Spinal cord (tissue), 10 donors: ENCODE measurements around the gene SLC35G6. TPM values are rescaled to one million over a fixed set of nuclear protein-coding genes. Genes with fewer than 3 reads are reported as not detected.
A peak's percentile ranks its signal among the peaks of the same experiment; 100 is the strongest.

Source experiments
- DNase-seq, 6 donors: peaks; one replicate each; pipeline versions ENCODE4 v3.0.0 to v3.0.0-alpha.2; 2013 to 2015; ENCODE audit warnings: low spot score in 6 of 6, low read depth in 4 of 6
- H3K27ac ChIP-seq: one replicate; pipeline ENCODE4 v1.5.1; 2013; ENCODE audit warnings: low read depth, low read length, control low read depth
- H3K27me3 ChIP-seq: one replicate; pipeline ENCODE4 v1.6.1; 2013; ENCODE audit warnings: low read length; ENCODE audit not compliant: control insufficient read depth, insufficient read depth
- H3K36me3 ChIP-seq: one replicate; pipeline ENCODE4 v1.6.1; 2013; ENCODE audit warnings: low read length; ENCODE audit not compliant: control insufficient read depth, insufficient read depth
- H3K4me1 ChIP-seq: one replicate; pipeline ENCODE4 v1.6.1; 2013; ENCODE audit warnings: low read length; ENCODE audit not compliant: control insufficient read depth, insufficient read depth
- H3K4me3 ChIP-seq: one replicate; pipeline ENCODE4 v1.5.1; 2013; ENCODE audit warnings: low read depth, low read length, control low read depth
- H3K9me3 ChIP-seq: one replicate; pipeline ENCODE4 v1.6.1; 2013; ENCODE audit warnings: low read length; ENCODE audit not compliant: control insufficient read depth, insufficient read depth
- WGBS: methylation state at CpG from one replicate; pipeline ENCODE4 v1.1.5; 2013; ENCODE audit warnings: missing lambda C conversion rate; ENCODE audit not compliant: insufficient coverage; 5-methylcytosine and 5-hydroxymethylcytosine counted together
- polyA plus RNA-seq, 2 donors: library from polyadenylated mRNA; unstranded; fragments of 120-200 nt; gene quantifications; one replicate each; pipeline ENCODE4 v1.2.1, GENCODE V29; 2013; ENCODE audit not compliant: insufficient read length in 2 of 2
- total RNA-seq, 2 donors: library from RNA; depleted of rRNA in 1 of 2; stranded (reverse); fragments of 120-200 nt in 1 of 2; fragments of >200 nt in 1 of 2; gene quantifications; one replicate each; pipeline versions ENCODE4 v1.2.3 to v1.2.4, GENCODE V29; 2013 to 2014
- donor health status: healthy.

The SLC35G6 gene
- total and polyA plus RNA-seq, 4 donors, result 0.40 to 1.4 TPM; not detected in 2

DNA sequence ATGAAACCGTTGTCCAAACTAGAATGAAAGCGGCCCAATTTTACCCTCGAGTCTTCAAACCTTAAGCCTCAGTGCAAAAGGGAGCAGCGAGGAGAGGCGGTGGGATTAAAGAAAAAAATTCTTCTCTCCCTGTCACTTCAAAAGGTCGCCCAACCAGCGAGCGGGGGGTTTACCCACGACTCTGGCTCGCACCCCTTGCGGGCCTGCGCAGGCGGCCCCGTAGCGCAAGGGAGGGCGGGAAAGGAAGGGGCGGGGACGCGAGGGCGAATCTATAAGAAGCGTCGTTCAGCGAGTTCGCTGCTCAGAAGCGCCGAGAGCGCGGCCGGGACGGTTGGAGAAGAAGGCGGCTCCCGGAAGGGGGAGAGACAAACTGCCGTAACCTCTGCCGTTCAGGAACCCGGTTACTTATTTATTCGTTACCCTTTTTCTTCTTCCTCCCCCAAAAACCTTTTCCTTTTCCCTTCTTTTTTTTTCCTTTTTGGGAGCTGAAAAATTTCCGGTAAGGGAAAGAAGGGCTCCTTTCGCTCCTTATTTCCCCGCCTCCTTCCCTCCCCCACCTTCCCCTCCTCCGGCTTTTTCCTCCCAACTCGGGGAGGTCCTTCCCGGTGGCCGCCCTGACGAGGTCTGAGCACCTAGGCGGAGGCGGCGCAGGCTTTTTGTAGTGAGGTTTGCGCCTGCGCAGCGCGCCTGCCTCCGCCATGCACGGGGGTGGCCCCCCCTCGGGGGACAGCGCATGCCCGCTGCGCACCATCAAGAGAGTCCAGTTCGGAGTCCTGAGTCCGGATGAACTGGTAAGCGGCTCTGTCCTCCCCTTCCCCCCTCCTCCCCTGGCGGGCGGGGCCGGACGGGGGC, 3.0 kb downstream of the SLC35G6 start, which contains the start of gene POLR2A:
Gene POLR2A, plus strand, starts transcription at position 300 of the 852 bp plus-strand sequence.
- under 1% methylated on average over 51 of the region's 64 CpGs for WGBS
- H3K27me3 ChIP-seq, result no peaks in the 10 kb centered on the region
- peak; percentile 95 to 99 (median 98) for DNase-seq
- peaks cover 59% of the 10 kb centered on the region for H3K4me1 ChIP-seq
- H3K9me3 ChIP-seq, result no peaks in the 10 kb centered on the region
- peak within 1 kb of the TSS; percentile 86 for H3K4me3 ChIP-seq
- peak within 1 kb of the TSS; percentile 100 for H3K27ac ChIP-seq
- peaks cover 4% of the 10 kb centered on the region for H3K36me3 ChIP-seq

- H3K4me1 ChIP-seq, result peaks cover 57% of the 10 kb centered on the region
- WGBS, result 0% methylated on average over 11 of the region's 19 CpGs
- H3K36me3 ChIP-seq, result peaks cover 7% of the 10 kb centered on the region
- H3K27ac ChIP-seq, result peak overlapping the region; percentile 100
- DNase-seq, result no peak
- H3K4me3 ChIP-seq, result peak overlapping the region; percentile 86
- H3K27me3 ChIP-seq, result no peaks in the 10 kb centered on the region
- H3K9me3 ChIP-seq, result no peaks in the 10 kb centered on the region
Measured at GRCh38 chr17:7484919-7485377, 3.7 kb downstream of the SLC35G6 start.

GRCh38 chr17:7486181-7486580, 4.9 kb downstream of the SLC35G6 start:
- Histone ChIP-seq H3K4me3 (peak overlapping the region; percentile 86), H3K4me1 (peaks cover 44% of the 10 kb centered on the region), H3K36me3 (peaks cover 9% of the 10 kb centered on the region), H3K27me3 (no peaks in the 10 kb centered on the region), H3K27ac (peak overlapping the region; percentile 47), H3K9me3 (no peaks in the 10 kb centered on the region)
- 54% methylated on average over 1 of the region's 3 CpGs for WGBS
- DNase-seq, result no peak

DNA sequence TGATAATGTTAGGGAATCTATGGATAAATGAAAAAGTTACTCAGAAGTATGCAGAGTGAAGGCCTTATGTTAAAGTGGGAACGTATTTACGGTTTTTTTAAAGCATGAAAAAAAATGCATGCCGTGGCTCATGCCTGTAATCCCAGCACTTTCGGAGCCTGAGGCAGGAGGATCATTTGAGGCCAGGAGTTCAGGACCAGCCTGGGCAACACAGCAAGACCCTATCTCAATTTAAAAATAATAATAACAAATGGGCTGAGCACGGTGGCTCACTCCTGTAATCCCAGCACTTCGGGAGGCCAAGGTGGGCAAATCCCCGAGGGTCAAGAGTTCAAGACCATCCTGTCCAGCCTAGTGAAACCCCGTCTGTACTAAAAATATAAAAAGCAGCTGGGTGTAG, 8.9 kb downstream of the SLC35G6 start:
- Histone ChIP-seq H3K36me3 (peaks cover 9% of the 10 kb centered on the region), H3K9me3 (no peaks in the 10 kb centered on the region), H3K27ac (no peak overlapping the region), H3K4me3 (no peak overlapping the region), H3K27me3 (no peaks in the 10 kb centered on the region), H3K4me1 (peaks cover 20% of the 10 kb centered on the region)
- 95% methylated on average over 3 of the region's 8 CpGs for WGBS
- no peak for DNase-seq

DNA sequence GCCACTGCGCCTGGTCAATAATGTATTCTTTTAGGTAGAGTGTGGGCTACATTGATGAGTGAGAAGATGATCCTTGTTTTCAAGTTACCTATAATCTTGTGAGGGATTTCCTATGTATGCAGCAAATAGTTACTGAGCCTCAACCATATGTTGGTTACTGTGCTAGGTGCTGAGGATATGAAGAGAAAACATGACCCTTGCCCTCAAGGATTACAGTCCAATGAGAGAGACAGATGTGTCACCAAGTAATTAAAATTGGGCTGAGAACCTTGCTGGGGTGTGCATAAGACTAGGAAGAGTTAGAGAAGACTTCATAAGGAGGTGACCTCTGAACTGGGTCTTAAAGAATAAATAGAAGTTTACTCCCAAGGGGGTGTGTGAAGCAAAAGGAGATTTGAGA, 10.3 kb downstream of the SLC35G6 start:
- DNase-seq, result no peak
- WGBS, result no CpG with 5 or more reads among the region's 1 CpG
- H3K27me3 ChIP-seq, result no peaks in the 10 kb centered on the region
- no peak overlapping the region for H3K27ac ChIP-seq
- peaks cover 10% of the 10 kb centered on the region for H3K4me1 ChIP-seq
- H3K9me3 ChIP-seq, result no peaks in the 10 kb centered on the region
- no peak overlapping the region for H3K4me3 ChIP-seq
- H3K36me3 ChIP-seq, result peaks cover 20% of the 10 kb centered on the region

GRCh38 chr17:7493941-7494340, 12.7 kb downstream of the SLC35G6 start:
- 93% methylated on average over 2 of the region's 3 CpGs for WGBS
- H3K27me3 ChIP-seq, result no peaks in the 10 kb centered on the region
- no peaks in the 10 kb centered on the region for H3K9me3 ChIP-seq

DNA sequence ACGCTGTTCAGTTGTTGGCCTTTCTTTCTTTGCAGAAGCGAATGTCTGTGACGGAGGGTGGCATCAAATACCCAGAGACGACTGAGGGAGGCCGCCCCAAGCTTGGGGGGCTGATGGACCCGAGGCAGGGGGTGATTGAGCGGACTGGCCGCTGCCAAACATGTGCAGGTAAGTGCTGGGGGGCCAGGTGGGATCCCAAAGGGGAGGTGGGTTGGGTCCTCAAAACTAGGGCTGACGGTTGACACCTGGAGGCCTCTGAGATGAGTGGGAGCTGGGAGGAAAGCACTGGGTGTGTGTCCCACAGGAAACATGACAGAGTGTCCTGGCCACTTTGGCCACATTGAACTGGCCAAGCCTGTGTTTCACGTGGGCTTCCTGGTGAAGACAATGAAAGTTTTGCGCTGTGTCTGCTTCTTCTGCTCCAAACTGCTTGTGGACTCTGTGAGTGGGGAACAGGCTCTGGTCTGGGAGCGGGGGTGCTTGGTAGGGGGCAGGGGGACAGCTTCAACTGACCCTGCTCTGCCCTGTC, 14.7 kb downstream of the SLC35G6 start:
- WGBS, result 97% methylated on average over 10 of the region's 12 CpGs
- DNase-seq, result no peak
- H3K4me1 ChIP-seq, result no peaks in the 10 kb centered on the region
- no peaks in the 10 kb centered on the region for H3K27me3 ChIP-seq
- no peak overlapping the region for H3K4me3 ChIP-seq
- peaks cover 60% of the 10 kb centered on the region for H3K36me3 ChIP-seq
- no peak overlapping the region for H3K27ac ChIP-seq
- H3K9me3 ChIP-seq, result no peaks in the 10 kb centered on the region

More at GRCh38 chr17:7493941-7494340, 12.7 kb downstream of the SLC35G6 start:
- H3K4me1 ChIP-seq, result no peaks in the 10 kb centered on the region
- peaks cover 43% of the 10 kb centered on the region for H3K36me3 ChIP-seq
- no peak for DNase-seq
- no peak overlapping the region for H3K27ac ChIP-seq
- no peak overlapping the region for H3K4me3 ChIP-seq

DNA sequence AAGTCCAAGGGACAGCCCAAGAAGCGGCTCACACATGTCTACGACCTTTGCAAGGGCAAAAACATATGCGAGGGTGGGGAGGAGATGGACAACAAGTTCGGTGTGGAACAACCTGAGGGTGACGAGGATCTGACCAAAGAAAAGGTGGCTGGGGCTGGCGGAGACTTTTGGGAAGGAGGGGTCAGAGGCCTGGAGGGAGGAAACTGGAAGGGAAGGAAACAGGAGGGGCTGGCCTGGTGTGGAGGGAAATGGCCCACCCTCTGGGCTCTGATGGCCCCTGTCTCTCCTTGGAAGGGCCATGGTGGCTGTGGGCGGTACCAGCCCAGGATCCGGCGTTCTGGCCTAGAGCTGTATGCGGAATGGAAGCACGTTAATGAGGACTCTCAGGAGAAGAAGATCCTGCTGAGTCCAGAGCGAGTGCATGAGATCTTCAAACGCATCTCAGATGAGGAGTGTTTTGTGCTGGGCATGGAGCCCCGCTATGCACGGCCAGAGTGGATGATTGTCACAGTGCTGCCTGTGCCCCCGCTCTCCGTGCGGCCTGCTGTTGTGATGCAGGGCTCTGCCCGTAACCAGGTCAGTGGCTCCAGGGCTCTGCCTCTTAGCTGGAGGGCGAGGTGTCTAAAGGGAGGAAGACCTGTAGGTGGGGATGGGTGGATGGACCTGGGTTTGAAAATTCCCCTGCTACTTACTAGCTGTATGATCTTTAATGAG, 15.4 kb downstream of the SLC35G6 start:
- WGBS, result 90% methylated on average over 19 of the region's 20 CpGs
- no peaks in the 10 kb centered on the region for H3K27me3 ChIP-seq
- peaks cover 64% of the 10 kb centered on the region for H3K36me3 ChIP-seq
- DNase-seq, result no peak
- no peak overlapping the region for H3K27ac ChIP-seq
- H3K9me3 ChIP-seq, result no peaks in the 10 kb centered on the region
- H3K4me1 ChIP-seq, result no peaks in the 10 kb centered on the region
- no peak overlapping the region for H3K4me3 ChIP-seq

DNA sequence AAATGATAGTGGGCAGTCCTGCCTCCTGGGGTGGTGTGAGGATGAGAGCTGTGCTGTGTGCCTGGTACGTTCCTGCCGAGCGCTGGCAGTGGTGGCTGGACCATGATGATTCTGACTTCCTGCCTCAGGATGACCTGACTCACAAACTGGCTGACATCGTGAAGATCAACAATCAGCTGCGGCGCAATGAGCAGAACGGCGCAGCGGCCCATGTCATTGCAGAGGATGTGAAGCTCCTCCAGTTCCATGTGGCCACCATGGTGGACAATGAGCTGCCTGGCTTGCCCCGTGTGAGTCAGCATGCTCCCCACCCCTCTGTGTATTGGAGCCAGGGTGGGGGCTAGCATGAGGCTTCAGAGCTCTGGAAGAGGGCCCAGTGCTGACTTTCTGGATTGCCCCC, 16.0 kb downstream of the SLC35G6 start:
- 94% methylated on average over 10 of the region's 10 CpGs for whole genome bisulfite sequencing
- no peak overlapping the region for H3K4me3 ChIP-seq
- no peak overlapping the region for H3K27ac ChIP-seq
- peaks cover 70% of the 10 kb centered on the region for H3K36me3 ChIP-seq
- H3K9me3 ChIP-seq, result no peaks in the 10 kb centered on the region
- H3K4me1 ChIP-seq, result no peaks in the 10 kb centered on the region
- no peak for DNase-seq
- no peaks in the 10 kb centered on the region for H3K27me3 ChIP-seq
